Measurements from ENCODE around the gene ADCK1. TPM values are rescaled to one million over a fixed set of nuclear protein-coding genes. Genes with fewer than 3 reads are reported as not detected.

Gene ADCK1
- total and polyA plus RNA-seq, 2 donors (not counting 1 experiment from before 2014, with no cell fraction given) = 10.6 to 18.3 TPM

DNA sequence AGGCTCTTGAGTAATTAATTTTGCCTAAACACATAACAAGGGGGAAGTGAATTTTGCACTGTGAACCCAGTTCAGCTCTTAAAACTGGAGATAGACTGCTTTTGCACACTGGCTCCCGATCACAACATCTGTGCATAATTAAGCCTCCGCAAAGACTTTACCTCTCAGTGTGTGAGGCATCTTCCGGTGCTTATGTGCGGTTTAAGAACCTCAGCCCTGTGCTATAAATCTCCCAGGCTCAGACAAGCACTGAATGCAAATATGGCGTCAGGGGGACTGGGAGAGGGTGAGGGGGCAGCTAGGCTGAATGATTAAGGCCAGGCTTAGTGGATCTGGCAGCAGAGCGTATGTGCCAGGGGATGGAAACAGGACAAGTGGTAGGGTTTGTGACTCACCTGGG lies 103.3 kb downstream of the ADCK1 start:
- Histone ChIP-seq H3K4me2 (replicated peaks; ENCODE audit: low read depth, low read length, poor library complexity, severe bottlenecking) (no peak overlapping the region), H3K9me3 (ENCODE audit: control extremely low read depth in 1 of 3, control insufficient read depth in 2 of 3, insufficient read depth in 1 of 3, low read length in 2 of 3) (peaks cover 0 to 7% (median 3%) of the 10 kb centered on the region in 3 donors), H3K79me2 (ENCODE audit: control insufficient read depth, insufficient read depth, low read length) (no peaks in the 10 kb centered on the region), H3K27ac (ENCODE audit: low read length in 2 of 2) (no peak overlapping the region), H3K4me1 (ENCODE audit: control insufficient read depth in 2 of 2, insufficient read depth in 2 of 2, low read length in 2 of 2) (no peaks in the 10 kb centered on the region), H3K27me3 (replicated peaks in 1 of 4; ENCODE audit: control extremely low read depth in 1 of 4, control insufficient read depth in 3 of 4, insufficient read depth in 4 of 4, low read length in 3 of 4) (no peaks in the 10 kb centered on the region), H3K9ac (ENCODE audit: low read length) (no peak overlapping the region), H4K20me1 (ENCODE audit: control insufficient read depth, insufficient read depth, low read length, poor library complexity, severe bottlenecking) (no peaks in the 10 kb centered on the region), H3K4me3 (ENCODE audit: control extremely low read depth in 1 of 5, extremely low read depth in 1 of 5, insufficient read depth in 1 of 5, low read depth in 2 of 5, low read length in 4 of 5) (no peak overlapping the region), H2AFZ (ENCODE audit: insufficient read depth, low read depth, low read length, poor library complexity, severe bottlenecking) (no peak overlapping the region), H3K36me3 (replicated peaks in 1 of 2; ENCODE audit: control extremely low read depth in 1 of 2, control insufficient read depth in 1 of 2, extremely low read depth in 1 of 2, insufficient read depth in 2 of 2, low read length in 1 of 2) (no peaks in the 10 kb centered on the region)
- ATAC-seq (ENCODE audit: low read depth) (no peak), DNase-seq (no peak)
- TF ChIP-seq, protein P1, sequence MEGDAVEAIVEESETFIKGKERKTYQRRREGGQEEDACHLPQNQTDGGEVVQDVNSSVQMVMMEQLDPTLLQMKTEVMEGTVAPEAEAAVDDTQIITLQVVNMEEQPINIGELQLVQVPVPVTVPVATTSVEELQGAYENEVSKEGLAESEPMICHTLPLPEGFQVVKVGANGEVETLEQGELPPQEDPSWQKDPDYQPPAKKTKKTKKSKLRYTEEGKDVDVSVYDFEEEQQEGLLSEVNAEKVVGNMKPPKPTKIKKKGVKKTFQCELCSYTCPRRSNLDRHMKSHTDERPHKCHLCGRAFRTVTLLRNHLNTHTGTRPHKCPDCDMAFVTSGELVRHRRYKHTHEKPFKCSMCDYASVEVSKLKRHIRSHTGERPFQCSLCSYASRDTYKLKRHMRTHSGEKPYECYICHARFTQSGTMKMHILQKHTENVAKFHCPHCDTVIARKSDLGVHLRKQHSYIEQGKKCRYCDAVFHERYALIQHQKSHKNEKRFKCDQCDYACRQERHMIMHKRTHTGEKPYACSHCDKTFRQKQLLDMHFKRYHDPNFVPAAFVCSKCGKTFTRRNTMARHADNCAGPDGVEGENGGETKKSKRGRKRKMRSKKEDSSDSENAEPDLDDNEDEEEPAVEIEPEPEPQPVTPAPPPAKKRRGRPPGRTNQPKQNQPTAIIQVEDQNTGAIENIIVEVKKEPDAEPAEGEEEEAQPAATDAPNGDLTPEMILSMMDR (IDR thresholded peaks at IDR 0.05) = no peak
- no peak for TF ChIP-seq EZH2 (IDR thresholded peaks at IDR 0.05; ENCODE audit: borderline replicate concordance, insufficient read depth, low read depth, low read length, poor library complexity, severe bottlenecking)
- Mint-ChIP-seq H3K27ac (no peak overlapping the region), H3K4me1 (no peaks in the 10 kb centered on the region), H3K9me3 (ENCODE audit: insufficient read depth) (no peaks in the 10 kb centered on the region), H3K4me3 (no peak overlapping the region), H3K27me3 (no peaks in the 10 kb centered on the region)
- POLR2A ChIA-PET = no interaction called here
- intact Hi-C loops (cut with micrococcal nuclease) = no loop called here
- CTCF ChIA-PET = no interaction called here
- WGBS (ENCODE audit: insufficient coverage) = 89% methylated on average over 5 of the region's 6 CpGs

DNA sequence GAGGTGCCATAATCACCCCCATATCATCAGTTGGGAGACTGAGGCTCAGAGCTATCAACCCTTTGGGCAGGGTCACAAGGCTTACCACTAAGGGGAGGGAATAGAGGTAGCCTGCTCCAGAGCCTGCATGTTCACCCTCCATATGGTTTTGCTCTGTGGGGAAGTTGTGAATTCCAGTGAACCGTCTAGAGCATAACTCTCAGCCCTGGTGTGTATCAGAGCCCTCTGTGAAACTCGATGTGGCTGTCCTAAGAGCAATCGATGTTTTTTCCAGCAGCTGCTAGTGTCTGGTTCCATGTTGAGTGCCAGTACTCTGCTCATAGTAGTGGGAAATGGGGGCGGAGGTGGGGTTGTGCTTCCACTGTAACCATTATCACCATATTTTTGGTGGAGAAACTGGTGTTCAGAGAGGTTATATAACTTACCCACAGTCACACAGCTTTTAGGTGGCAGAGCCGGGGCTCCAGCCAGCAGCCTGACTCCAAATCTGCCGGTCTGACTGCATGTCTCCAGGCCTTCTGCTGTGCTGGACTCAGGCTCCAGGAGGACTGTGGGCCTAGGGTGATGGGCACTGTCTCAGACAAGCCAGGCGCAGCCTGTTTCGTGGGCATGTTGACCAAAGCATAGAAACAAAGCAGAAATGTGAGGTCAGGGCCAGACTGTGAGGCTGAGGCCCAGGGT lies 104.2 kb downstream of the ADCK1 start:
- H3K9ac ChIP-seq (ENCODE audit: low read length) = no peak overlapping the region
- H3K27ac ChIP-seq (ENCODE audit: low read length in 2 of 2) = no peak overlapping the region
- no peaks in the 10 kb centered on the region for H3K4me1 ChIP-seq (ENCODE audit: control insufficient read depth in 2 of 2, insufficient read depth in 2 of 2, low read length in 2 of 2)
- H4K20me1 ChIP-seq (ENCODE audit: control insufficient read depth, insufficient read depth, low read length, poor library complexity, severe bottlenecking) = no peaks in the 10 kb centered on the region
- no peaks in the 10 kb centered on the region for H3K9me3 Mint-ChIP-seq (ENCODE audit: insufficient read depth)
- H3K9me3 ChIP-seq (ENCODE audit: control extremely low read depth in 1 of 3, control insufficient read depth in 2 of 3, insufficient read depth in 1 of 3, low read length in 2 of 3) = peaks cover 0 to 7% (median 3%) of the 10 kb centered on the region in 3 donors
- H3K4me1 Mint-ChIP-seq = peaks cover 3% of the 10 kb centered on the region
- H3K4me2 ChIP-seq (replicated peaks; ENCODE audit: low read depth, low read length, poor library complexity, severe bottlenecking) = no peak overlapping the region
- intact Hi-C loops (cut with micrococcal nuclease) = no loop called here
- no peak for DNase-seq
- WGBS (ENCODE audit: insufficient coverage) = 93% methylated on average over 6 of the region's 8 CpGs
- no peaks in the 10 kb centered on the region for H3K27me3 ChIP-seq (replicated peaks in 1 of 4; ENCODE audit: control extremely low read depth in 1 of 4, control insufficient read depth in 3 of 4, insufficient read depth in 4 of 4, low read length in 3 of 4)
- ChIA-PET CTCF (no interaction called here), POLR2A (no interaction called here)
- no peaks in the 10 kb centered on the region for H3K79me2 ChIP-seq (ENCODE audit: control insufficient read depth, insufficient read depth, low read length)
- ATAC-seq (ENCODE audit: low read depth) = no peak
- H3K4me3 ChIP-seq (ENCODE audit: control extremely low read depth in 1 of 5, extremely low read depth in 1 of 5, insufficient read depth in 1 of 5, low read depth in 2 of 5, low read length in 4 of 5) = no peak overlapping the region
- no peak for TF ChIP-seq EZH2 (IDR thresholded peaks at IDR 0.05; ENCODE audit: borderline replicate concordance, insufficient read depth, low read depth, low read length, poor library complexity, severe bottlenecking)
- TF ChIP-seq, protein P1 (IDR thresholded peaks at IDR 0.05) = no peak
- H3K27me3 Mint-ChIP-seq = no peaks in the 10 kb centered on the region
- H3K36me3 ChIP-seq (replicated peaks in 1 of 2; ENCODE audit: control extremely low read depth in 1 of 2, control insufficient read depth in 1 of 2, extremely low read depth in 1 of 2, insufficient read depth in 2 of 2, low read length in 1 of 2) = no peaks in the 10 kb centered on the region
- no peak overlapping the region for H3K4me3 Mint-ChIP-seq
- H3K27ac Mint-ChIP-seq = no peak overlapping the region
- no peak overlapping the region for H2AFZ ChIP-seq (ENCODE audit: insufficient read depth, low read depth, low read length, poor library complexity, severe bottlenecking)

All from B cell (primary cell).